Globus pallidus (tissue), 1 donor: ENCODE results near the gene ITGA8.
"Not testable (repeated sequence)": the region's sequence is repeated elsewhere in the genome, so short reads cannot be mapped to it uniquely, and the experiment has no call there.

Experiments used
- DNase-seq: peaks from one replicate; pipeline ENCODE4 v3.0.0-alpha.2; 2015; ENCODE audit warnings: low spot score

The ITGA8 gene

GRCh38 chr10:15550950-15551349 lies 168.8 kb downstream of the ITGA8 start:
- no peak for DNase-seq

GRCh38 chr10:15548331-15548730 lies 171.4 kb downstream of the ITGA8 start:
- no peak for DNase-seq

- no peak for DNase-seq
These were observed 173.1 kb downstream of the ITGA8 start for GRCh38 chr10:15546606-15547005.

- DNase-seq = no peak
These were observed 173.8 kb downstream of the ITGA8 start for GRCh38 chr10:15545884-15546283.

- DNase-seq = no peak
These were observed 174.5 kb downstream of the ITGA8 start for GRCh38 chr10:15545266-15545665.

GRCh38 chr10:15543994-15544393 lies 175.7 kb downstream of the ITGA8 start:
- no peak for DNase-seq

- DNase-seq = no peak
These were observed 176.9 kb downstream of the ITGA8 start for GRCh38 chr10:15542817-15543216.

- no peak for DNase-seq
These were observed 178.3 kb downstream of the ITGA8 start for GRCh38 chr10:15541376-15541775.

- no peak for DNase-seq
These were observed 179.0 kb downstream of the ITGA8 start for GRCh38 chr10:15540727-15541126.

GRCh38 chr10:15539262-15539661 lies 180.5 kb downstream of the ITGA8 start:
- DNase-seq = no peak

- not testable (repeated sequence) for DNase-seq
These were observed 184.7 kb downstream of the ITGA8 start for GRCh38 chr10:15534928-15535538.

- DNase-seq = no peak
These were observed 187.6 kb downstream of the ITGA8 start for GRCh38 chr10:15531927-15532722.

- DNase-seq = no peak
These were observed 190.9 kb downstream of the ITGA8 start for GRCh38 chr10:15528859-15529239.

- DNase-seq = no peak
These were observed 193.0 kb downstream of the ITGA8 start for GRCh38 chr10:15526754-15527153.

GRCh38 chr10:15521328-15521903 lies 198.3 kb downstream of the ITGA8 start:
- no peak for DNase-seq

GRCh38 chr10:15518250-15518649 lies 201.5 kb downstream of the ITGA8 start:
- DNase-seq = no peak

- DNase-seq = no peak
These were observed 203.3 kb downstream of the ITGA8 start for GRCh38 chr10:15516256-15517085.

- DNase-seq = peak; percentile 62
These were observed 204.5 kb downstream of the ITGA8 start for GRCh38 chr10:15515202-15515601.

- DNase-seq = no peak
These were observed 208.8 kb downstream of the ITGA8 start for GRCh38 chr10:15510963-15511362.

- no peak for DNase-seq
These were observed 214.4 kb downstream of the ITGA8 start for GRCh38 chr10:15505329-15505728.

GRCh38 chr10:15504101-15504840 lies 215.5 kb downstream of the ITGA8 start:
- DNase-seq = no peak
